HAP-1 (cell line): Measurements from ENCODE around the gene PLEKHS1.

ENCODE experiments used
- DNase-seq, 2 experiments: peaks; one replicate each; pipeline ENCODE4 v3.0.0-alpha.2; 2016 to 2020; ENCODE audit warnings: low spot score in 2 of 2
- H3K27me3 ChIP-seq: fragments of 250-450 bp; sonication (Bioruptor Pico); 2 replicates; pipeline ENCODE4 v1.5.1; 2020; ENCODE audit warnings: low read depth, mild to moderate bottlenecking, moderate library complexity
- H3K36me3 ChIP-seq: fragments of 250-450 bp; sonication (Bioruptor Pico); replicated peaks from 2 replicates; pipeline ENCODE4 v1.5.1; 2020; ENCODE audit warnings: mild to moderate bottlenecking
- H3K4me1 ChIP-seq: fragments of 250-450 bp; sonication (Bioruptor Pico); 2 replicates; pipeline ENCODE4 v1.5.1; 2020; ENCODE audit warnings: mild to moderate bottlenecking
- H3K4me3 ChIP-seq: fragments of 250-450 bp; sonication (Bioruptor Pico); 2 replicates; pipeline ENCODE4 v1.5.1; 2020; ENCODE audit warnings: mild to moderate bottlenecking, moderate library complexity
- H3K9me3 ChIP-seq: fragments of 250-450 bp; sonication (Bioruptor Pico); 2 replicates; pipeline ENCODE4 v1.5.1; 2020; ENCODE audit warnings: mild to moderate bottlenecking, moderate library complexity
- in situ Hi-C: fragments of 300-500 bp; cut with MboI; formaldehyde crosslinking; loops from 3 replicates; pipeline ENCODE4 v1.14.3; 2020; ENCODE audit warnings: low sequenced_read_pairs, inconsistent platforms, mixed read lengths

The PLEKHS1 gene

GRCh38 chr10:113751181-113751732, at the start of gene PLEKHS1:
TSS of gene PLEKHS1 (plus strand) at chr10:113751682. CDS start at chr10:113755278, 3,596 bp downstream.
- Histone ChIP-seq H3K4me3 (no peak within 1 kb of the TSS), H3K4me1 (no peaks in the 10 kb centered on the region), H3K36me3 (no peaks in the 10 kb centered on the region), H3K9me3 (no peaks in the 10 kb centered on the region), H3K27me3 (no peaks in the 10 kb centered on the region)
- DNase-seq: no peak
- in situ Hi-C loops: no loop called here

DNA sequence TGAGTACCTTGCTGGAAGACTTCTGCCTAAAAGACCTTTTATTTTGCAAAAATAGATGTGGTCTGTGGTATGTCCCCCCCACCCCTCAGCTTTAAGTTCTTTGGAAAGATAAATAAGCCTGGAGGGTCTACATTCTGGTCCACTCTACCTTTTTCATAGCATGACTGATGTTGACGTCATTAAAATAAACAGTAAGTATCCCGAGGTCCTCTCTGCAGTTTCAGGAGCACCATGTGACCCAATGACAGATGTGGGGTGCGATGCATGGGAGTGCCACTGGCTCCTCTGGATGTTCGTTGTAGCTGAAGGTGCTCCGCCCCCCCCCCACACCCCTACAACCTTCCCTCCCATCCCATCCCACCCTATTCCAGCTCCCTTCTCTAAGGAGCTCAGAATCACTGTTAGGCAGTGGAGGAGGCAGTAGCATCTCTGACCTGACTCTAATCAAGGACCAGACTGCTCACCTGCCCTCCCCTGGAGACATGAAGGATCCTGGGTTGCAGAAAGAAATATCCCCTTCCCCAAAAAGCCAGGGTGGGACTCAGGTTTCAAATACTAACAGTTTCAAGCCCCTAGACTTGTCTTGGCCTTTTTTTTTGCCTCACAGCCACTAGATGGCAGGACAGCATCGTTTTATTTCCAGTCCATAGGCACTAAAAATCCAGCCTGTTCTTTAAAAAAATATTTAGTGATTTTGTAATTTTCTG, 46.7 kb upstream of the PLEKHS1 start:
- no peak overlapping the region for H3K4me3 ChIP-seq
- no peaks in the 10 kb centered on the region for H3K4me1 ChIP-seq
- no peaks in the 10 kb centered on the region; the same call in 1 of the 2 replicates for H3K36me3 ChIP-seq
- H3K27me3 ChIP-seq: no peaks in the 10 kb centered on the region
- in situ Hi-C loops: loop anchor here (5.0 kb wide), 1 partner anchor 398 kb away; no protein-coding TSS in a partner anchor
- DNase-seq: peak; percentile 36 to 51
- H3K9me3 ChIP-seq: no peaks in the 10 kb centered on the region

DNA sequence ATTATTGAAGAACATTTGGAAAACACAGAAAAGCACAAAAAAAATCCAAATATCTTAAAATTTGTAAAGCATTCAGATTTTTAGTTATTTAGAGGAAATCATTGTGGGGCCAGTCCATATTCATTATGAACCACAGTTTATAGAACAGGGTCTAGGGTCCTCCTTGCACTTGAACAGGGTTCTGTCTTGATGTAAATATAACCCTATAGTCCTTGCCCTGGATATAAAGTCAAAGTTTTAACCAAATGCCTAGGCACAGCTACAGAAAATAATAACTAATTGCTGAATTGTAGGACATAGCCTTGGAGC, 46.2 kb upstream of the PLEKHS1 start:
- H3K9me3 ChIP-seq: no peaks in the 10 kb centered on the region
- no peaks in the 10 kb centered on the region; the same call in 1 of the 2 replicates for H3K36me3 ChIP-seq
- no peak overlapping the region for H3K4me3 ChIP-seq
- no peaks in the 10 kb centered on the region for H3K27me3 ChIP-seq
- no peak for DNase-seq
- H3K4me1 ChIP-seq: no peaks in the 10 kb centered on the region
- in situ Hi-C loops: loop anchor here (5.0 kb wide), 1 partner anchor 397 kb away; no protein-coding TSS in a partner anchor

DNA sequence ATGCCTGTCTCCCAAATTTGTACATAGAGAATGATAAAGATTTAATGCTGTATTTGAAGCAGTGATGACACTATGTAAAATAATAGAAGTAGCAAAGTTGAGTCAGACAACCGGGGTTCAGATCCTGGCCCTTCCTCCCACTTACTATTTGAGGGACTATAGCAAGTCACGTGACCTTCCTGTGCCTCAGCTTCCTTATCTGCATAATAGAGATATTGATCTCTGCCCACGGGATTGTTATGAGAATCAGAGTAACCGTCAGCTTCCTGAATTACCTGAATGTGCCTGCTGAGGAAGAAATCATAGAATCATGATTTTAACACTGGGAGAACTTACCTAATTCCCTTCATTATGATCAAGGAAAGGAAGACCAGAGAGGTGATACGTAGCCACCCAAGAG, 44.9 kb upstream of the PLEKHS1 start:
- Histone ChIP-seq H3K4me3 (no peak overlapping the region), H3K9me3 (no peaks in the 10 kb centered on the region), H3K27me3 (no peaks in the 10 kb centered on the region), H3K36me3 (no peaks in the 10 kb centered on the region; the same call in 1 of the 2 replicates), H3K4me1 (no peaks in the 10 kb centered on the region)
- in situ Hi-C loops: loop anchor here (5.0 kb wide), 1 partner anchor 396 kb away; no protein-coding TSS in a partner anchor
- no peak for DNase-seq

DNA sequence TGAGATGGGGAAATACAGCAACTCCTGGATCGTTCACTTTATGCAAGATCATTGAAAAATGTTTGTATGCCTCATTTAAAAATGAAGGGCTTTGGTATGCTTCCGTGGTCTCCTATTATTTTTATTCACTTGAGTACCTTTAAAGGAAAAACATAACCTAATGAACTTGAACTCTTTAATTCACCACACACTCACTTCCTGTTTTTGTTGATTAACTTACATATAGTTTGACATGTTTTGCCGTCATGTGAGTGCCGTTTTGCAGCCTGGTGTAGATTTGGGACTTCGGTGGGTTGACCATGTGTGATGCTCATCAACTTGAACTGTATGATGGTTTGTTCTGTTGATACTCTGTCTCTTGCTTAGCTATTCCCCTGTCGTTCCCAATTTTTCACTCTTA, 42.8 kb upstream of the PLEKHS1 start:
- Histone ChIP-seq H3K4me1 (no peaks in the 10 kb centered on the region), H3K9me3 (no peaks in the 10 kb centered on the region), H3K27me3 (no peaks in the 10 kb centered on the region), H3K4me3 (no peak overlapping the region), H3K36me3 (no peaks in the 10 kb centered on the region; the same call in 1 of the 2 replicates)
- in situ Hi-C loops: loop anchor here (5.0 kb wide), 1 partner anchor 394 kb away; no protein-coding TSS in a partner anchor
- DNase-seq: no peak

GRCh38 chr10:113709221-113709838, 42.2 kb upstream of the PLEKHS1 start:
- in situ Hi-C loops: loop anchor here (5.0 kb wide), 1 partner anchor 393 kb away; no protein-coding TSS in a partner anchor
- no peak for DNase-seq
- Histone ChIP-seq H3K4me1 (no peaks in the 10 kb centered on the region), H3K9me3 (no peaks in the 10 kb centered on the region), H3K36me3 (no peaks in the 10 kb centered on the region; the same call in 1 of the 2 replicates), H3K27me3 (no peaks in the 10 kb centered on the region), H3K4me3 (no peak overlapping the region)

DNA sequence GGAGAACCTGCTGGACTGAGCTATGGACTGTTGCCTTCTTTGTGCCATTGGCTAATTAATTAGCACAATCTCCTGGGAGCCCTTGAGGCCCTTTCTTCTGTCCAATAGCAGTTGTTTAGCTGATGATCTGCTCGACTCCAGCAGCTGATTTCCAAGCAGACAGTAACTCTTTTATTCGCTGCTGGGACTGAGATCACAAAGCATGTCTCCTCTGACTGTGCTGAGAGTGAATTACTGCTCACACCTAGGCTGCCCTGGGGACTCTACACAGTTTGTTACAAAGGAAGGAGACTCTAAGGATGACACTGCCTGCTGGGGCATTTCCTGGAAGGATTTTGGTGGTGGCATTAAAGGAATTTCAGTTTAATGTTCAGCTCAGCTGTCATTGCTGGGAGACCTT, 40.3 kb upstream of the PLEKHS1 start:
- in situ Hi-C loops: no loop called here
- Histone ChIP-seq H3K9me3 (no peaks in the 10 kb centered on the region), H3K27me3 (no peaks in the 10 kb centered on the region), H3K36me3 (no peaks in the 10 kb centered on the region; the same call in 1 of the 2 replicates), H3K4me1 (no peaks in the 10 kb centered on the region), H3K4me3 (no peak overlapping the region)
- no peak for DNase-seq

GRCh38 chr10:113712024-113712423, 39.5 kb upstream of the PLEKHS1 start:
- no peaks in the 10 kb centered on the region for H3K4me1 ChIP-seq
- in situ Hi-C loops: no loop called here
- no peak overlapping the region for H3K4me3 ChIP-seq
- H3K36me3 ChIP-seq: no peaks in the 10 kb centered on the region; the same call in 1 of the 2 replicates
- H3K9me3 ChIP-seq: no peaks in the 10 kb centered on the region
- no peak for DNase-seq
- no peaks in the 10 kb centered on the region for H3K27me3 ChIP-seq

DNA sequence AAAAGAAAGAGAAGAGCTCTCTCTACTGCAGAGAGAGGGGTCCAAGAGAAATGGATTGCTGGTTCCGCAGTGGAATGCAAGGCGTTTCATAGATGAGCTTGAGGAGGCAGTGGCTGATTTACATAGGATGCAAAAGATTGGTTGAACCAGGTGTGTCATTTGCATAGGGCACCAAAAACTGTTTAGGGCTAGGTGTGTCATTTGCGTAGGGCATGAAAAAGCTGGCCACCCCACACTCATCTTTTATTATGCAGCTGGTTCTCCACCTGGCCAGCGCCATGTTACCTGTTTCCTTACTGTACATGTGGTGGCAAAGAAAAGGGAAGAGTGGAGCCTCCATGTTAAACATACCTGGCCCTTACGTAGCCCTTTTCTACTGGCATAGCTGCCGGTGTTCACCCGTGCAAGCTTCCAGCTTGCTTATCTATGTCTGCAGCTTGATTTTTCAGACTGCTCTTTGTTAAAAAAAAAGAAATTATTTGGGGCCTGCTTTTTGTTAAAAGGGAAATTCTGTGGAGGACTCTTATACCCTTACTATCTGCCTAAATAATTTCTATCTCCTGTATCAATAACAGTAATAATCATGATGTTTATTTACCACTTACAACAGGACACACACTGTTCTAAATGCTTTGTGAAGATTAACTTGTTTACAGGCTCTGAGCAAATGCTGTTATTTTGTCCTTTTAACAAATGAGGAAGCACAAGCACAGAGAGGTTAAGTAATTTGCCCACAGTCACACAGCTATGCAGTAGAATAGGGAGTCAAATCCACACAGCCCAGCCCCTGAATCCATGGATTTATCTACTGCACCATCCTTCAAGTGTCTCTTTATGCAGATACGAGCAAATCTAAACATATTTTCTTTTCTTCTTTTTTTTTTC, 38.5 kb upstream of the PLEKHS1 start:
- H3K4me1 ChIP-seq: no peaks in the 10 kb centered on the region
- no peaks in the 10 kb centered on the region; the same call in 1 of the 2 replicates for H3K36me3 ChIP-seq
- no peak for DNase-seq
- in situ Hi-C loops: no loop called here
- H3K27me3 ChIP-seq: no peaks in the 10 kb centered on the region
- H3K9me3 ChIP-seq: no peaks in the 10 kb centered on the region
- no peak overlapping the region for H3K4me3 ChIP-seq

GRCh38 chr10:113713640-113713982, 37.9 kb upstream of the PLEKHS1 start:
- Histone ChIP-seq H3K27me3 (no peaks in the 10 kb centered on the region), H3K36me3 (no peaks in the 10 kb centered on the region; the same call in 1 of the 2 replicates), H3K9me3 (no peaks in the 10 kb centered on the region), H3K4me3 (no peak overlapping the region), H3K4me1 (no peaks in the 10 kb centered on the region)
- DNase-seq: no peak
- in situ Hi-C loops: no loop called here

- Histone ChIP-seq H3K4me1 (peaks cover 13% of the 10 kb centered on the region), H3K9me3 (no peaks in the 10 kb centered on the region), H3K36me3 (no peaks in the 10 kb centered on the region), H3K4me3 (no peak overlapping the region), H3K27me3 (no peaks in the 10 kb centered on the region)
- DNase-seq: no peak
- in situ Hi-C loops: no loop called here
Observed at GRCh38 chr10:113716109-113716910, 35.2 kb upstream of the PLEKHS1 start.

- peaks cover 3% of the 10 kb centered on the region; the same call in 1 of the 2 replicates for H3K36me3 ChIP-seq
- no peaks in the 10 kb centered on the region for H3K27me3 ChIP-seq
- in situ Hi-C loops: no loop called here
- no peaks in the 10 kb centered on the region for H3K9me3 ChIP-seq
- H3K4me1 ChIP-seq: peaks cover 13% of the 10 kb centered on the region
- no peak for DNase-seq
- no peak overlapping the region for H3K4me3 ChIP-seq
Observed at GRCh38 chr10:113718969-113719822, 32.3 kb upstream of the PLEKHS1 start.
